GM13976 (cell line): Measurements from ENCODE around the gene ADAMTS14.

ENCODE experiments used
- DNase-seq: peaks from one replicate; pipeline ENCODE4 v3.0.0; 2012; ENCODE audit warnings: low spot score
- in situ Hi-C: fragments of 300-500 bp; cut with MboI; formaldehyde crosslinking; loops from one replicate; pipeline ENCODE4 v1.12.0; 2022; ENCODE audit warnings: low sequenced_read_pairs, mixed read lengths, inconsistent platforms; ENCODE audit not compliant: unreplicated experiment
- TF ChIP-seq, protein P1 (sequence below): IDR thresholded peaks from 2 replicates; pipeline ENCODE4 v1.5.1; 2012; ENCODE audit warnings: borderline replicate concordance, mild to moderate bottlenecking; ENCODE audit not compliant: insufficient read depth; ENCODE audit errors: extremely low read depth, missing control alignments, control extremely low read depth

Gene ADAMTS14

GRCh38 chr10:70715853-70716795 lies 43.8 kb downstream of the ADAMTS14 start:
- no peak for DNase-seq
- in situ Hi-C loops, result no loop called here
- TF ChIP-seq, protein P1, sequence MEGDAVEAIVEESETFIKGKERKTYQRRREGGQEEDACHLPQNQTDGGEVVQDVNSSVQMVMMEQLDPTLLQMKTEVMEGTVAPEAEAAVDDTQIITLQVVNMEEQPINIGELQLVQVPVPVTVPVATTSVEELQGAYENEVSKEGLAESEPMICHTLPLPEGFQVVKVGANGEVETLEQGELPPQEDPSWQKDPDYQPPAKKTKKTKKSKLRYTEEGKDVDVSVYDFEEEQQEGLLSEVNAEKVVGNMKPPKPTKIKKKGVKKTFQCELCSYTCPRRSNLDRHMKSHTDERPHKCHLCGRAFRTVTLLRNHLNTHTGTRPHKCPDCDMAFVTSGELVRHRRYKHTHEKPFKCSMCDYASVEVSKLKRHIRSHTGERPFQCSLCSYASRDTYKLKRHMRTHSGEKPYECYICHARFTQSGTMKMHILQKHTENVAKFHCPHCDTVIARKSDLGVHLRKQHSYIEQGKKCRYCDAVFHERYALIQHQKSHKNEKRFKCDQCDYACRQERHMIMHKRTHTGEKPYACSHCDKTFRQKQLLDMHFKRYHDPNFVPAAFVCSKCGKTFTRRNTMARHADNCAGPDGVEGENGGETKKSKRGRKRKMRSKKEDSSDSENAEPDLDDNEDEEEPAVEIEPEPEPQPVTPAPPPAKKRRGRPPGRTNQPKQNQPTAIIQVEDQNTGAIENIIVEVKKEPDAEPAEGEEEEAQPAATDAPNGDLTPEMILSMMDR, result no peak

GRCh38 chr10:70722820-70723424 lies 50.6 kb downstream of the ADAMTS14 start:
- TF ChIP-seq, protein P1, result no peak
- in situ Hi-C loops, result no loop called here
- DNase-seq, result no peak

DNA sequence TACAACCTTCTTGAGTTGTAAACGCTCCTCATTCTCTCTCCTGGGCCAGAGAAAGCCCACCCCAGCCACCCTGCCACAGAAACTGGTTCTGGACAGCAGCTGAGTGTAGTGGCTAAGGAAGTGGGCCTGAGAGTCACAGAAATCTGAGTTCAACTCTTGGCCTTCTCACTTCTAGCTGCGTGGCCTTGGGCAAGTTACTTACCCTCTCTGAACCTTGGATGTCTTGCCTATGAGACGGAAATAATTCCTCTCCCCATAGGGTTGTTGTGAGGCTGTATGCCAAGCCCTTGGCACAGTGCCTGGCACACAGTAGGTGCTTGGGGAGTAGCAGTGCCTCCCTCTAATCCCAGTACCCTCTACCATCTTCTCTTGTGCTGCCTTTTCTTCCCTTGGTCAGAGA lies 51.5 kb downstream of the ADAMTS14 start:
- TF ChIP-seq, protein P1, result no peak
- no peak for DNase-seq
- in situ Hi-C loops, result no loop called here

DNA sequence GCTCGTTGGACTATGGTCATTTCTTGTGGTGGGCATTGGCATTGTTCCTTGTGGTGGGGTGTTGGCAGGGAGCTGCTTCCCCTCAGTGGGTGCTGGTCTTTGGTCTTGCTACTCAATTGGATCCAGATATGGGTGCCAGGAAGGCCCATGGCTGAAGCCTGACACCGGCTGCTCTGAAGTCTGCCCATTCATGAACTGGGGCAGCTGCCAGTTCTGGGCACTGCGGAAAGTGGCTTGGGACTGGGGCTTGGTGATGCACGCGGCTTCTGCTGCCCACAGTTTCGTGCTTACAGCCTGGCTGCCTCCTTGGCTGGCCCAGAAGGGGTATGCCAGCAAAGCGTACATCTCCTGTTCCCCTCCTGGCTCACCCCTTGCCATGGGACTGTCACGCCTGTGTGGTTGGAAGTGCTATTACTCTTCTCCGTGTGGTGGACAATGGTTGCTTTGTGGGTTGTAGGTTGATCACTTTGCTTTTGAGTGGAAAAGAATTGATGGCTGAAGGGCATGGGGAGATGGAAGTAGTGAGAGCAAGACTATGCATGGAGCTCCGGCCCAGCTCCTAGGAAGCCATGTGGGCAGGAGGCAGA lies 54.7 kb downstream of the ADAMTS14 start:
- in situ Hi-C loops, result no loop called here
- no peak for DNase-seq
- TF ChIP-seq, protein P1, result no peak

GRCh38 chr10:70728328-70728727 lies 56.0 kb downstream of the ADAMTS14 start:
- DNase-seq, result no peak
- TF ChIP-seq, protein P1, result no peak
- in situ Hi-C loops, result no loop called here

DNA sequence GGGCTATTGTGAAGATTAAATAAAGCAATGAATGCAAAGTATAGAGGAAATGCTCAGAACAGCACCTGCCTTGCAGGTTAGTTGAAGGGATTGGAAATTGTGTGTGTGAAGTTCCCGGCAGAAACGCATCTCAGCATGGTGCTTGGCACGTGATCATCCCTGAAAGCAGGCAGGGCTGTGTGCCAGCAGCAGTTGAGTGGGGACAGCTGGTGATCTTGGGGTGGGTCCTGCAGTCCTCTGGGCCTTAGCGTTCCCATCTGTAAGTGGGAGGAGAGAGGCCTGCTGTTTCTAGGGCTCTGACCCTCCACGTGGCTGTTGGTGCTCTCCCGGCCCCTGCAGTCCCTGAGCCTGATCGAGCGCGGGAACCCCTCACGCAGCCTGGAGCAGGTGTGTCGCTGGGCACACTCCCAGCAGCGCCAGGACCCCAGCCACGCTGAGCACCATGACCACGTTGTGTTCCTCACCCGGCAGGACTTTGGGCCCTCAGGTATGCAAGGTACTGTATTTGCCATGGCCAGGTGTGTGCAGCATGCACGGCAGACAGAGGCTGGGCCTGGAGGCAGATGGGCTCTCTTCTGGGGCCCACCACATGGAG lies 57.6 kb downstream of the ADAMTS14 start:
- no peak for DNase-seq
- TF ChIP-seq, protein P1, result no peak
- in situ Hi-C loops, result no loop called here
